Keratinocyte (primary cell): ENCODE measurements around the gene EBNA1BP2.

Source experiments
- CTCF ChIP-seq, 3 experiments: IDR thresholded peaks in 1 of 3; conservative IDR thresholded peaks in 1 of 3; optimal IDR thresholded peaks in 1 of 3; 2 replicates in 2 of 3; 3 replicates in 1 of 3; pipeline versions ENCODE3 to v1.5.1; 2011; ENCODE audit warnings: low read length in 3 of 3, mild to moderate bottlenecking in 3 of 3, moderate library complexity in 2 of 3, control low read depth in 1 of 3, inconsistent platforms in 1 of 3; ENCODE audit not compliant: insufficient read depth in 2 of 3; ENCODE audit errors: extremely low read depth in 1 of 3
- EZH2 ChIP-seq: IDR thresholded peaks from one replicate; pipeline ENCODE4 v1.6.1; 2012; ENCODE audit warnings: inconsistent platforms, mild to moderate bottlenecking, low read length, moderate library complexity

- no peak for TF ChIP-seq CTCF (optimal IDR thresholded peaks at IDR 0.05 in 1 of 3, IDR thresholded peaks at IDR 0.05 in 1 of 3, conservative IDR thresholded peaks at IDR 0.05 in 1 of 3; ENCODE audit: extremely low read depth in 1 of 3, insufficient read depth in 2 of 3, low read length in 3 of 3)
- TF ChIP-seq EZH2 = no peak
These were observed 24.3 kb downstream of the EBNA1BP2 start for GRCh38 chr1:43147625-43148327.
